ENCODE results near the gene DOCK4. TPM values are rescaled to one million over a fixed set of nuclear protein-coding genes. Genes with fewer than 3 reads are reported as not detected.

The DOCK4 gene
- total RNA-seq, 1 experiment from 2014 or later, result 4.9 TPM

GRCh38 chr7:112136271-112137008, 69.8 kb downstream of the DOCK4 start:
- Mint-ChIP-seq H3K9me3 (no peaks in the 10 kb centered on the region), H3K27ac (no peak overlapping the region), H3K4me1 (peaks cover 11 to 20% of the 10 kb centered on the region in 2 experiments), H3K27me3 (ENCODE audit: low read depth) (no peaks in the 10 kb centered on the region), H3K4me3 (no peak overlapping the region), H3K36me3 (ENCODE audit: insufficient read depth in 1 of 3, low read depth in 3 of 3) (no peaks in the 10 kb centered on the region)
- Histone ChIP-seq H2BK20ac (ENCODE audit: low read depth, low read length, poor library complexity, severe bottlenecking) (no peak overlapping the region), H3K18ac (ENCODE audit: insufficient read length, low read depth, low read length) (no peak overlapping the region), H2AFZ (ENCODE audit: low read length) (no peak overlapping the region), H3K23ac (ENCODE audit: insufficient read length, low read depth, low read length) (no peak overlapping the region), H3K56ac (ENCODE audit: insufficient read length, low read depth, low read length) (no peak overlapping the region), H2AK5ac (ENCODE audit: insufficient read length, low read length) (no peak overlapping the region), H3K23me2 (ENCODE audit: insufficient read length, low read depth, low read length, poor library complexity, severe bottlenecking) (no peaks in the 10 kb centered on the region), H2BK15ac (ENCODE audit: low read depth, low read length) (no peak overlapping the region), H3T11ph (ENCODE audit: low read length) (no peak overlapping the region), H2BK120ac (ENCODE audit: low read depth, low read length, poor library complexity, severe bottlenecking) (no peak overlapping the region), H3K4me2 (ENCODE audit: insufficient read depth, insufficient read length, low read length) (no peak overlapping the region), H3K9ac (ENCODE audit: extremely low read depth, insufficient read length, low read length) (no peak overlapping the region), H3K4ac (ENCODE audit: low read depth, low read length) (no peak overlapping the region), H4K91ac (ENCODE audit: insufficient read length, low read depth, low read length) (no peak overlapping the region), H4K20me1 (ENCODE audit: control insufficient read depth, insufficient read depth, insufficient read length) (no peaks in the 10 kb centered on the region), H2BK5ac (ENCODE audit: insufficient read length, low read length) (no peak overlapping the region), H2BK12ac (ENCODE audit: insufficient read length, low read depth, low read length) (no peak overlapping the region), H3K27ac (ENCODE audit: insufficient read length, low read depth, low read length) (no peak overlapping the region), H3K9me3 (ENCODE audit: control insufficient read depth, low read depth, low read length) (no peaks in the 10 kb centered on the region), H3K79me1 (ENCODE audit: insufficient read depth, low read depth, low read length, poor library complexity, severe bottlenecking) (peaks cover 4% of the 10 kb centered on the region), H3K27me3 (ENCODE audit: insufficient read depth, low read length) (no peaks in the 10 kb centered on the region), H4K8ac (replicated peaks; ENCODE audit: insufficient read length, low read depth, low read length) (no peak overlapping the region), H3K14ac (ENCODE audit: insufficient read depth, low read length) (no peak overlapping the region), H4K5ac (ENCODE audit: insufficient read length, low read depth, low read length) (no peak overlapping the region), H3K4me1 (ENCODE audit: insufficient read depth, low read length) (peaks cover 18% of the 10 kb centered on the region; the same call in 1 of the 2 replicates), H3K79me2 (ENCODE audit: insufficient read depth, low read length) (no peaks in the 10 kb centered on the region)
- DNase-seq, result no peak
- no CpG with 5 or more reads among the region's 4 CpGs for WGBS (ENCODE audit: extremely low coverage, insufficient read length, low lambda C conversion rate)
- TF ChIP-seq CTCF (conservative IDR thresholded peaks at IDR 0.05), result no peak
